Right hindlimb (tissue), 1 donor: ENCODE data around the gene GNG13.
"Not testable (repeated sequence)": the region's sequence is repeated elsewhere in the genome, so short reads cannot be mapped to it uniquely, and the experiment has no call there.

Experiments
- DNase-seq: peaks from one replicate; pipeline ENCODE4 v3.0.0-alpha.2; 2018

The GNG13 gene

GRCh38 chr16:776298-776697, 24.2 kb downstream of the GNG13 start:
- DNase-seq: not testable (repeated sequence)

DNA sequence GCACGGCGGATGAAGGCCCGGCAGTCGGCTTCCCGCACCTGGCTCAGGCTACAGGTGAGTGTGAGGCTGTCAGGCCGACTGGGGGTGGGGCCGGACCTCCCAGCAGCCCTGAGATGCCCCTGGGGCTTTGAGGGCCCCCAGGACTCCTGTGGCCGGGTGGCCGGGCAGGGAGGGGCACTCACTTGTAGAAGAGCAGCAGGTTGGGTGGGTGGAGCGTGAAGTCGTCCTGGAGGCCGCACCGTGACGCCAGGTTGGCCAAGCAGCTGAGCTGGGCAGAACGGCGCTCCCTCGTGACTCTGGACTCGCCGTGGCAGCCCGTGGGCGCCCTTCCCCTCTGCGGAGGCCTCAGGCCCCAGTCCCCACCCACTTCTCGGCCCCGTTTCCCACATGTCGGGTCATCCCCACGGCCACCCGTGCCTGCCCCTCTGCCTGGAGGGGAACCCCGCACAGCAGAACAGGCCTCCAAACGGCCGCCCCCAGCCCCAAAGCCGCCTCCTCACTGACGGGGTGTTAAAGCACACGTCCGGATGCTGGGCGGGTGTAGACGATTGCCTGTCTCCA, 25.2 kb downstream of the GNG13 start:
- DNase-seq: no peak

DNA sequence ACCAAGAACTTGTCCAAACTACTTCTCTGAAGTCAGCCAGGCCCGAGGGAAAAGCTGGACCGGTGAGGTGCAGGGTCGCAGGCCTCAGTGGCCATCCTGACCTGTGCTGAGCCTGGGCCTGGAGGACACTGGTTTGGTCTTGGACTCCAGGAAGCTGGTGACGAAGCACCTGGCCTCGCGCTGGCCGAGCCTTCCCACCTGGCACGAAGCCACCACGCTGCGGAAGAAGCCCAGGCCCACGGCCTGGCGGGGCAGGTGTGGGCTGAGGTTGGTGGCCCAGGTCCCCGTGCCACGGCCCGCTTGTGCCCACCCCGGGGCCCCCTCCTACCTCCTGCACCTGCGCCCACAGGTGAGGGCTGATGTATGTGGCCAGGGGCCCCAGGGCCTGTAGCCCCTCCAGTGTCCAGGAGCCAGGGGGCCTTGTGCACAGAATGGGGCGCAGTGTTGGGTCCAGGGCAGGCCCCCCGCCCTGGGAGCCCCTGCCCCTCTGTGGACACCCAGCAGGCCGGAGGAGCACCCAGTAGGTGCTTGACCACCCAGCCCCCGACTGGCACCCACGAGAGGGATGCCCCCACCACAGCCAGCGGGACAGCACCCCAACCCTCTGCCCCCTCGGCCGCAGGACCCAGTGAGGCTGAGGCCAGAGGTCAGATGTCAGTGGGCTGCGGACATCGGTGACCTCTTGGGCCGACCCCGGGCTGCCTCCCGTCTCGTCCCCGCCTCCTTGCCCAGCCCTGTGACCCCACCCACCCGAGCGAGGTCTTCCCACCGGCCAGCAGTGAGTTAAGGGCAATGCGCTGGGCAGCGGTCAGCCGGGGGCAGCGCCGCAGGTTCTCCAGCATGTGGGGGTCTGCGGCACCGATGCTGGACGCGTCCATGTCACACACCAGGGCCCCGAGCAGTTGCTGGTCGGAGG, 26.2 kb downstream of the GNG13 start:
- DNase-seq: no peak

- DNase-seq: no peak
Observed at GRCh38 chr16:772959-773358, 27.6 kb downstream of the GNG13 start.

GRCh38 chr16:770411-770810, 30.1 kb downstream of the GNG13 start:
- no peak for DNase-seq

DNA sequence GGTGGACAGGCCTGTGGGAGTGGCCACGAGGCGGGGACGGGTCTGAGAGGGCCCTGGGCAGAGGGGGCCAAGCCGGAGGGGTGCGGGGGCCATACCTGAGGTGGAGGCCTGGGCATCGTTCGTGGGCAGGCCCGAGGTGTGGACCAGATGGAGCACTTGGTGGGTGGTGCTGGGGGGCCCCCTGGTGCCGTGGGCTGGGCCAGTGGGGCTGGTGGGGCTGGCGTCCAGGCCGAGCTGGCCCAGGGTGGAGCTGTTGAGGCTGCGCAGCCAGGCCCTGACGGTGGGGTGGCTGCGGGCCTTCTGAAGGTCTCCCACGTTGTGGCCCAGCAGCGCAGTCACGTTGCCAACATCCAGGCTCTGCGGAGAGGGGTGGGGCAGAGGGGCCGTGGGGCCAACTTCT, 30.6 kb downstream of the GNG13 start:
- DNase-seq: no peak

- DNase-seq: no peak
Observed at GRCh38 chr16:769184-769784, 31.2 kb downstream of the GNG13 start.

- no peak for DNase-seq
Observed at GRCh38 chr16:768428-768827, 32.1 kb downstream of the GNG13 start.

GRCh38 chr16:767743-768235, 32.7 kb downstream of the GNG13 start:
- no peak for DNase-seq

DNA sequence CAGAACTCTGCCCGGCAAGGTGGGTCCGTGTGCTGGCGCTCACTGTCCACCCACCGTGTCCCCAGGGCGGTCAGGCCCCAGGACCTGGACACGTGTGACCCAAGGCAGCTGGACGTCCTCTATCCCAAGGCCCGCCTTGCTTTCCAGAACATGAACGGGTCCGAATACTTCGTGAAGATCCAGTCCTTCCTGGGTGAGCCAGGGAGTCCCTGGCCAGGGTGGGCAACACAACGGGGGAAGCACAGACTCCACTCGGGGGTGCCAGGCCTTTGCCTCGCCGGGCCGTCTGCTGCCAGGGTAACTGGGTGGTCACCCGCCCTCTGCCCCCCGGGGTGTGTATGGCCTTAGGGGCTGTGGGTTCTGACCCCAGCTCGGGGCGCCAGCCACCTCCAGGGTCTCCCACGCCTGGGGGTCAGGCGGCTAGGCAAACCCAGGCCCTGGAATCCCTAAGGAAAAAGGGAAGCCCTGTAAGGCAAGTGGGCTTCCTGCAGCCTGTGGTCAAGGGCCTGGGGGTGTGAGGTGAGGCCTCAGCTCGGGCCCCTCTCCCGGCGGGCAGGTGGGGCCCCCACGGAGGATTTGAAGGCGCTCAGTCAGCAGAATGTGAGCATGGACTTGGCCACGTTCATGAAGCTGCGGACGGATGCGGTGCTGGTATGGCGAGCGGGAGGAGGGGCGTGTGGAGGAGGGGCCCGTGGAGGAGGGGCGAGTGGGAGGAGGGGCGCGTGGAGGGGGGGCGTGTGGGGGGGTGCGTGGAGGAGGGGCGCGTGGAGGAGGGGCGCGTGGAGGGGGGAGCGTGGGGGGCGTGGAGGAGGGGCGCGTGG, 33.5 kb downstream of the GNG13 start:
- no peak for DNase-seq

DNA sequence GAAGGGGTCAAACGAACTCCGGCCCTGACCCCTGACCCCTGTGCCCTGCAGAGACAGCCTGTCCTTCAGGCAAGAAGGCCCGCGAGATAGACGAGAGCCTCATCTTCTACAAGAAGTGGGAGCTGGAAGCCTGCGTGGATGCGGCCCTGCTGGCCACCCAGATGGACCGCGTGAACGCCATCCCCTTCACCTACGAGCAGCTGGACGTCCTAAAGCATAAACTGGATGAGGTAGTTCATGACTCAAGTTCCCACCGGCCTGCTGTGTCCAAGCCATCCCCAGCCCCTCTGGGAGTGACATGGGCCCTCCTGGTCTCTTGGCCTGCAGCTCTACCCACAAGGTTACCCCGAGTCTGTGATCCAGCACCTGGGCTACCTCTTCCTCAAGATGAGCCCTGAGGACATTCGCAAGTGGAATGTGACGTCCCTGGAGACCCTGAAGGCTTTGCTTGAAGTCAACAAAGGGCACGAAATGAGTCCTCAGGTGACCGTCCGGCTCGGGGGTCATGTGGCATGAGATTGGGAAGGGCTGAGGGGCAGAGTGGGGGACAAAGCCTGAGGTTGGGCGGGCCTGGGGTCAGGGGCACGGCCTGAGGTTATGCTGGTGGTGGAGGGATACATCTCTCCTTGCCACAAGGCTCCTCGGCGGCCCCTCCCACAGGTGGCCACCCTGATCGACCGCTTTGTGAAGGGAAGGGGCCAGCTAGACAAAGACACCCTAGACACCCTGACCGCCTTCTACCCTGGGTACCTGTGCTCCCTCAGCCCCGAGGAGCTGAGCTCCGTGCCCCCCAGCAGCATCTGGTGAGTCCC, 34.3 kb downstream of the GNG13 start:
- DNase-seq: no peak

- DNase-seq: no peak
Observed at GRCh38 chr16:765488-765865, 35.1 kb downstream of the GNG13 start.

GRCh38 chr16:764848-765487, 35.6 kb downstream of the GNG13 start:
- DNase-seq: no peak

- DNase-seq: no peak
Observed at GRCh38 chr16:764184-764750, 36.3 kb downstream of the GNG13 start.

DNA sequence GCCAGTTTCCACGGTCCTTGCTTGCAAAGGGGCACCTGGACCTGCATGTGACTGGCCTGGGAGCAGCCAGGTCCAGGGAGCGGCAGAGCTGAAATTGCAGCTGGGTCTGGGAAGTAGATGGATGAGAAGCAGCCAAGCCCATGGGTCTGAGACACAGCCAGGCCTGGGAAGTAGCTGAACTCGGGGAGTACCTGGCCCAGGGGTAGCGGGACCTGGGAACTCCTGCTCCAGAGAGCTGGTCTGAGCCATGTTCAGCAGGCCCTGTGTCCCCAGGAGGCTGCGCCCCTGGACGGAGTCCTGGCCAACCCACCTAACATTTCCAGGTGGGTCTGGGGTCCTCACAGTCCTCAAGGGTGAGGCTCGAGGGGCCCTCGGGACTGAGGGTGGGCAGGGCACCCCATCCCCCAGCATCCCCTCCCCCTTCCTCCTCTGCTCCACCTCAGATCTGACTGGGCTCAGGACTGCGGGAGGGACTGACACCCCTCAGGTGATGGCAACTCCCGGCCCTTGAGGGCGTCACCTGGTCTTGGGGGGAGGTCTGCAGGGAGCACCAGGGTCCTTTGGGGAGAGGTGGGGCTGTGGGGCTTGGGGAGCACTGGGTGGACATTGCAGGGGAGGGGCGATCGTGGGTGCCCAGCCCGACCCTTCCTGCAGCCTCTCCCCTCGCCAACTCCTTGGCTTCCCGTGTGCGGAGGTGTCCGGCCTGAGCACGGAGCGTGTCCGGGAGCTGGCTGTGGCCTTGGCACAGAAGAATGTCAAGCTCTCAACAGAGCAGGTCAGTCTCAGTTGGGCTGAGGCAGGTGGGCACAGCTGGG, 37.0 kb downstream of the GNG13 start:
- DNase-seq: no peak

- no peak for DNase-seq
Observed at GRCh38 chr16:762595-763268, 37.8 kb downstream of the GNG13 start.

- DNase-seq: no peak
Observed at GRCh38 chr16:761625-762513, 38.7 kb downstream of the GNG13 start.

- no peak for DNase-seq
Observed at GRCh38 chr16:760545-761343, 39.8 kb downstream of the GNG13 start, which contains the start of gene MSLN. Gene MSLN (plus strand): TSS chr16:760734. CDS start chr16:762681, 1,947 bp downstream.
